Measurements from ENCODE around the gene CLIC5.

The CLIC5 gene

GRCh38 chr6:46023216-46023915, 7.7 kb upstream of the CLIC5 start:
- intact Hi-C loops (cut with micrococcal nuclease): no loop called here
- no peaks in the 10 kb centered on the region for H3K36me3 Mint-ChIP-seq (ENCODE audit: low read depth)
- H3K9me3 Mint-ChIP-seq: no peaks in the 10 kb centered on the region
- no peak overlapping the region for H3K4me3 Mint-ChIP-seq
- H3K27ac Mint-ChIP-seq: no peak overlapping the region
- H3K4me1 Mint-ChIP-seq (ENCODE audit: low read depth): no peaks in the 10 kb centered on the region
- H3K27me3 Mint-ChIP-seq: peaks cover 3% of the 10 kb centered on the region

DNA sequence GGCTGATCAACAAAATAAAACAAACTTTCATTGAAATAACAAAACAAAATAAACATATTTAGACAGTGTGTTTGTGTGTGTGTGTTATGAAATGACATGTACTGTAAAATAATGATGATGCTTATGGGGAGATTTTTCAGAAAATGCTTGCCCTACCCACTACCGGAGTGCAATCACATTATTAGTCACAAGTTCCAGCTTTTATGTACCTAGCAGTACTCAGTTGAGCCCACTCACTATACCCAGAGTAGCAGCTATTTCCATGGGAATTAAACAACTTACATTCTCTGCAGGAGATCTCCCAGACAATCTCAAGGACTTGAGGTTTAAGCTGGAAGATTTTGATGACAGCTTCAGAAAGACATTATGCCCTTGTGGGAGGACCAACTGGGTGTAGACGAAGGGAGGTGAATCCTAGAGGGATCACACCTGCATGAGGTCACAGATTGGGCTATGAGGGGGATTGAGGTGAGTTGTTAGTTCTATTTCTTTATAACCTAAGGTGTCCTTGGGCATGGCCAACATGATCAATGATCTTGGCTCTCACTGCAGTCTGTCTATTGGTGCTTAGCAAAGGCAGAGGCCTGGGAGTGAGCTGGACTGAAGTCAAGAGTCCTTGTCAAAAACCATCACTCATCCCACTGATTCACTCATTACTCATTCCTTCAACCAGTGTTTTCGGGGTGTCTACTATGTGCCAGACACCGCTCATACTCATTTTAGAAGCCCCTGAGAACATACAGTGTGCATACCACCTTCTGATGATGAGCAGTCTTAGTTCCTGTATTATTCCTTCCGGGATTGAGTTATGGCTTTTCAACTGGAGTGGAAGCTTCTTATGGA, 6.7 kb upstream of the CLIC5 start:
- intact Hi-C loops (cut with micrococcal nuclease): no loop called here
- Mint-ChIP-seq H3K36me3 (ENCODE audit: low read depth) (no peaks in the 10 kb centered on the region), H3K4me1 (ENCODE audit: low read depth) (no peaks in the 10 kb centered on the region), H3K27me3 (peaks cover 10% of the 10 kb centered on the region), H3K4me3 (no peak overlapping the region), H3K9me3 (no peaks in the 10 kb centered on the region), H3K27ac (no peak overlapping the region)

DNA sequence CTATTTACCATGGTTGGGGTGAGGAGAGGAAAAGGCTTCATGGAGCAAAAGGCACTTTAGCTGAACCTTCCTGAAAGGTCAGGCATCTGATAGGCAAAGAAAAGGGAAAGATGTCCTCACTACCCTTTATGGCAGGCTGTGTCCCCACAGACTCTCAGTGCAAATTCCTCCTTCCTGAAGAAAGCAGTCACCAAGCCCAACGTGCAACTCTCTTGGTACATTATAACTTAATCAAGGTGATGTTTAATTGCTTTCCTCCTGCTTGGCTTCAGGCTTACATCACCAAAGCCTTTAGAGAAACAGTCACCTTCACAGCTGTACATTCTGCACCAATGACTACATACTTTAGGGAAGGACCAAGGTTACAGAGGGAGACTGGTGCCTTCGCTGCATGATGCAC, 2.1 kb upstream of the CLIC5 start:
- Mint-ChIP-seq H3K27me3 (peaks cover 51% of the 10 kb centered on the region), H3K9me3 (peaks cover 12% of the 10 kb centered on the region), H3K27ac (no peak overlapping the region), H3K36me3 (ENCODE audit: low read depth) (peaks cover 6% of the 10 kb centered on the region), H3K4me3 (no peak overlapping the region), H3K4me1 (ENCODE audit: low read depth) (peaks cover 15% of the 10 kb centered on the region)
- intact Hi-C loops (cut with micrococcal nuclease): no loop called here

GRCh38 chr6:46016063-46016608, 476 bp upstream of the CLIC5 start:
- Mint-ChIP-seq H3K27ac (no peak overlapping the region), H3K4me3 (no peak overlapping the region), H3K36me3 (ENCODE audit: low read depth) (peaks cover 6% of the 10 kb centered on the region), H3K9me3 (peaks cover 12% of the 10 kb centered on the region), H3K27me3 (peaks cover 58% of the 10 kb centered on the region), H3K4me1 (ENCODE audit: low read depth) (peaks cover 15% of the 10 kb centered on the region)
- intact Hi-C loops (cut with micrococcal nuclease): no loop called here

- H3K27ac Mint-ChIP-seq: no peak overlapping the region
- H3K4me3 Mint-ChIP-seq: peak overlapping the region; percentile 46
- H3K9me3 Mint-ChIP-seq: peaks cover 12% of the 10 kb centered on the region
- H3K4me1 Mint-ChIP-seq (ENCODE audit: low read depth): peaks cover 15% of the 10 kb centered on the region
- H3K27me3 Mint-ChIP-seq: peaks cover 59% of the 10 kb centered on the region
- intact Hi-C loops (cut with micrococcal nuclease): no loop called here
- H3K36me3 Mint-ChIP-seq (ENCODE audit: low read depth): peaks cover 6% of the 10 kb centered on the region
Observed at GRCh38 chr6:46014511-46015118, 1.0 kb downstream of the CLIC5 start.

DNA sequence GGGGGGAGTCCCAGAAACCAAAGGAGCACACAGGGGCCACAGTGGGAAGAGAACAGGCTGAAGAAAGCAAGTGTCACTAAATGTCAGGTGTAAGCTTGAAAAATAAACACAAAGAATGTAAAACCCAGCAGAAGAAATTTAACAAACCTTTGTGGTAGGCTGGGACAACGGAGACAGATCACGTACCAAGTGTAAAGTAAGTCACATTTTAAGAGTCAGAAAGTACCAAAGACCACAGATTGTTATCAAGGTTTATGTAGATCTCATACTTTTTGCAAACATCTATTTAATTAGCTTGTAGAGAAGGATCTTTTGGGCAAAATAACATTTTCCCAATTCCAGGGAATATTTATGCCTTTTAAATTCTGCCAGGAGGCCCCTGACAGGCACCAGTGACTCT, 1.6 kb downstream of the CLIC5 start:
- Mint-ChIP-seq H3K4me1 (ENCODE audit: low read depth) (peaks cover 15% of the 10 kb centered on the region), H3K27me3 (peaks cover 62% of the 10 kb centered on the region), H3K9me3 (peaks cover 12% of the 10 kb centered on the region), H3K36me3 (ENCODE audit: low read depth) (peaks cover 6% of the 10 kb centered on the region), H3K27ac (no peak overlapping the region), H3K4me3 (no peak overlapping the region)
- intact Hi-C loops (cut with micrococcal nuclease): no loop called here

- peaks cover 15% of the 10 kb centered on the region for H3K4me1 Mint-ChIP-seq (ENCODE audit: low read depth)
- H3K27me3 Mint-ChIP-seq: peaks cover 62% of the 10 kb centered on the region
- H3K36me3 Mint-ChIP-seq (ENCODE audit: low read depth): peaks cover 6% of the 10 kb centered on the region
- no peak overlapping the region for H3K27ac Mint-ChIP-seq
- intact Hi-C loops (cut with micrococcal nuclease): no loop called here
- peaks cover 12% of the 10 kb centered on the region for H3K9me3 Mint-ChIP-seq
- no peak overlapping the region for H3K4me3 Mint-ChIP-seq
Observed at GRCh38 chr6:46013639-46014038, 2.0 kb downstream of the CLIC5 start.

GRCh38 chr6:46012834-46013233, 2.8 kb downstream of the CLIC5 start:
- peaks cover 66% of the 10 kb centered on the region for H3K27me3 Mint-ChIP-seq
- H3K4me1 Mint-ChIP-seq (ENCODE audit: low read depth): peaks cover 15% of the 10 kb centered on the region
- H3K9me3 Mint-ChIP-seq: peaks cover 12% of the 10 kb centered on the region
- H3K27ac Mint-ChIP-seq: no peak overlapping the region
- intact Hi-C loops (cut with micrococcal nuclease): no loop called here
- no peak overlapping the region for H3K4me3 Mint-ChIP-seq
- peaks cover 6% of the 10 kb centered on the region for H3K36me3 Mint-ChIP-seq (ENCODE audit: low read depth)

DNA sequence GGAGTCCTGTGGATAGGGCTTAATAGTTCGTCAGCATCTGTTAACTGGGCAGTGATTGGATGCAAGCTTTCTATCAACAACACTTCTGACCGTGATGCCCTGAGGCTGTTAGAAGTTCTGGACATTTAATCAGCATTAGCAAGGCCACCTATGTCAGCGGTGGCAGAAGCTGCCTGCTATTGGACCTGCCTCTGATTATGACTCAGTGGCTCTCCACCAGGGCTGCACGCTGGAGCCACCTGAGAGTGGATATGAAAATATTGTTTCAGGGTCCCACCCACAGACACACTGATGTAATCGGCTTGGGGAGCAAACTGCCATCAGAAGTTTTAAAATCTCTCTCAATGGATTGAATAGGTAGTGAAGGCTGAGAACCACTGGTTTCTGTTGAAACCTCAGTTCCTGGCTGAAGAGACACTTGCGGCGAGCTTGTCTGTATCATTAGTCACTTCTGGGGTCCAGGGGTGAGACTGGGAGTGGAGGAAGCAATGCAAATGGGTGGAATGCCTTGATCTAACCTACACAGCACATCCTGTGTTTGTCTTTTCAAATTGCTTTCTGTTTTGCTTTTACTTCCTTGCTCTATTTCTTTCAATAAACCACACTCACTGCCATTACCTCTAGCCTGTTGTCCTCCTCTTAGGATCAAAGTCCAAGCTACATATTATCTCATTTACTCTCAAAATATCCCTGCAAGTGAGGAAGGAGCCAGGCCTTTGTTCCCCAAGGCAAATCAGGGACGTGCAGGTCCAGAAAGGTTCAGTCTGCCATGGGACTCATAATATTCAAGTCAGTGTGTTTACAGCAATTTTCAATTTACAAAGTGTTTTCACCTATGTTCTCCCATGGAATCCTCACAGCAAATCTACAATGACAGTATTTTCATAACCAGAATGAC, 4.2 kb downstream of the CLIC5 start:
- Mint-ChIP-seq H3K36me3 (ENCODE audit: low read depth) (peaks cover 1% of the 10 kb centered on the region), H3K4me3 (no peak overlapping the region), H3K4me1 (ENCODE audit: low read depth) (peaks cover 15% of the 10 kb centered on the region), H3K27ac (no peak overlapping the region), H3K9me3 (peaks cover 4% of the 10 kb centered on the region), H3K27me3 (peaks cover 55% of the 10 kb centered on the region)
- intact Hi-C loops (cut with micrococcal nuclease): no loop called here

DNA sequence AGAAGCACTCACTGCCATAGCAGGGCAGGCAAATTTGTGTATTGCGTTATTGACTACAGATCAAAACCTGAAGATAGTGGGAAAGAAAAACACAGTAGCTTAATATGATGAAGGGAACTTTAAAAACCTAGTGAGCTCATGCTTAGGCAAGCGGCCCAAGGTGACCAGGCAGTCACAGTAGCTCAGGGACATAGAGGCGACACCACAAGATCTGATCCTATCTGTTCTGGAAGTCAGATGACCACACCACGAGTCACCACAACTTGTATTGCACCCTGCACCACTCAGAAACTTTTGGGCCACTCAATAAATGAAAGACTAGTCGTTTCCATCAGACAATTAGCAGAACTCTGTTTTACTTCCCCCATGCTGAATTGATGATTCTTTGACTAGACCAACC, 4.9 kb downstream of the CLIC5 start:
- intact Hi-C loops (cut with micrococcal nuclease): no loop called here
- Mint-ChIP-seq H3K36me3 (ENCODE audit: low read depth) (no peaks in the 10 kb centered on the region), H3K9me3 (no peaks in the 10 kb centered on the region), H3K4me1 (ENCODE audit: low read depth) (peaks cover 15% of the 10 kb centered on the region), H3K27ac (no peak overlapping the region), H3K4me3 (no peak overlapping the region), H3K27me3 (peaks cover 49% of the 10 kb centered on the region)

- Mint-ChIP-seq H3K9me3 (no peaks in the 10 kb centered on the region), H3K27ac (no peak overlapping the region), H3K4me1 (ENCODE audit: low read depth) (peaks cover 11% of the 10 kb centered on the region), H3K4me3 (no peak overlapping the region), H3K27me3 (peaks cover 45% of the 10 kb centered on the region), H3K36me3 (ENCODE audit: low read depth) (no peaks in the 10 kb centered on the region)
- intact Hi-C loops (cut with micrococcal nuclease): no loop called here
Observed at GRCh38 chr6:46010270-46010669, 5.4 kb downstream of the CLIC5 start.

DNA sequence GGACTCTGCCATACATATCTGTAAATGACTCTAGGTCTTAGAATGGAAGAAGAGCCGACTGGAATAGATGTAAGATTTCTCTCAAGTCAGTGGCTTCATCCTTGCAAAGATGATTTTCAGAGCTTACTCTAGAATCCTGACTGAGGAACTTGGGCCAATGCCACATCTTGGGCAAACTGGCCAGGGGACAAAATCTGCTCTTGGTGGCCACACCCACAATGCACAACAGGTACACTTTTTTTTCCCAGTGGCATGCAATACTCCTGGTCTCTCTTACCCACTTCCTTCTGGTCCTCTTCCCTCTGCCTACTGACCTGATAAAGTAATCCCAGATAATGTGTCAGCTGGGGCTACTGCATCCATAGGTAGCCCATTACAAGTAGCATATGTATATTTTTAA, 13.4 kb downstream of the CLIC5 start:
- Mint-ChIP-seq H3K36me3 (ENCODE audit: low read depth) (no peaks in the 10 kb centered on the region), H3K27ac (no peak overlapping the region), H3K4me3 (no peak overlapping the region), H3K9me3 (no peaks in the 10 kb centered on the region), H3K27me3 (peaks cover 1% of the 10 kb centered on the region), H3K4me1 (ENCODE audit: low read depth) (no peaks in the 10 kb centered on the region)
- intact Hi-C loops (cut with micrococcal nuclease): no loop called here

- no peak overlapping the region for H3K4me3 Mint-ChIP-seq
- peaks cover 1% of the 10 kb centered on the region for H3K27me3 Mint-ChIP-seq
- H3K27ac Mint-ChIP-seq: no peak overlapping the region
- H3K36me3 Mint-ChIP-seq (ENCODE audit: low read depth): no peaks in the 10 kb centered on the region
- no peaks in the 10 kb centered on the region for H3K4me1 Mint-ChIP-seq (ENCODE audit: low read depth)
- H3K9me3 Mint-ChIP-seq: no peaks in the 10 kb centered on the region
- intact Hi-C loops (cut with micrococcal nuclease): no loop called here
Observed at GRCh38 chr6:46000905-46001304, 14.8 kb downstream of the CLIC5 start.

All from dendritic cell treated with granulocyte-macrophage colony-stimulating factor and Interleukin-4, amounts not matched to agents 40 ng/mL and 50 ng/mL, for 4 days (primary cell).